Hepatocyte (in vitro differentiated cells): Measurements from ENCODE around the gene TH. TPM values are rescaled to one million over a fixed set of nuclear protein-coding genes. Genes with fewer than 3 reads are reported as not detected.

Experiments
- DNase-seq: peaks from one replicate; pipeline ENCODE4 v3.0.0-alpha.2; 2016; ENCODE audit warnings: low spot score
- H2AFZ ChIP-seq: fragments of 200-600 bp; sonication (generic); 2 replicates; pipeline ENCODE4 v1.6.0; 2016; ENCODE audit warnings: antibody characterized with exemption, mild to moderate bottlenecking
- H3K27ac ChIP-seq: fragments of 200-600 bp; sonication (generic); 2 replicates; pipeline ENCODE4 v1.5.1; 2016; ENCODE audit warnings: mild to moderate bottlenecking
- H3K27me3 ChIP-seq: fragments of 200-600 bp; sonication (generic); 2 replicates; pipeline ENCODE4 v1.6.1; 2016
- H3K36me3 ChIP-seq: fragments of 200-600 bp; sonication (generic); replicated peaks from 2 replicates; pipeline ENCODE4 v1.5.1; 2016; ENCODE audit warnings: low read depth; ENCODE audit not compliant: insufficient read depth
- H3K4me1 ChIP-seq: fragments of 200-600 bp; sonication (generic); 2 replicates; pipeline ENCODE4 v1.5.1; 2016; ENCODE audit warnings: mild to moderate bottlenecking, moderate library complexity; ENCODE audit not compliant: insufficient read depth
- H3K4me2 ChIP-seq: fragments of 200-600 bp; sonication (generic); 2 replicates; pipeline ENCODE4 v1.6.0; 2016
- H3K4me3 ChIP-seq: fragments of 200-600 bp; sonication (generic); 2 replicates; pipeline ENCODE4 v1.5.1; 2016; ENCODE audit warnings: mild to moderate bottlenecking
- H3K79me2 ChIP-seq: fragments of 200-600 bp; sonication (generic); 2 replicates; pipeline ENCODE4 v1.6.0; 2017; ENCODE audit warnings: mild to moderate bottlenecking
- H3K9me2 ChIP-seq: fragments of 200-600 bp; sonication (generic); replicated peaks from 2 replicates; pipeline ENCODE4 v1.6.0; 2017; ENCODE audit warnings: mild to moderate bottlenecking; ENCODE audit not compliant: insufficient read depth
- H3K9me3 ChIP-seq: fragments of 200-600 bp; sonication (generic); 2 replicates; pipeline ENCODE4 v1.5.1; 2016; ENCODE audit warnings: low read depth, mild to moderate bottlenecking
- H4K20me1 ChIP-seq: fragments of 200-600 bp; sonication (generic); 2 replicates; pipeline ENCODE4 v1.6.0; 2016; ENCODE audit warnings: mild to moderate bottlenecking; ENCODE audit not compliant: insufficient read depth, poor library complexity, severe bottlenecking
- CTCF ChIP-seq: fragments of 200-600 bp; sonication (generic); IDR thresholded peaks from 2 replicates; pipeline ENCODE4 v1.5.1; 2016; ENCODE audit warnings: antibody characterized with exemption, mild to moderate bottlenecking; ENCODE audit not compliant: poor library complexity
- EZH2 ChIP-seq: fragments of 200-600 bp; sonication (generic); IDR thresholded peaks from 2 replicates; pipeline ENCODE4 v1.6.1; 2016; ENCODE audit warnings: antibody characterized with exemption, mild to moderate bottlenecking, borderline replicate concordance
- EZH2phosphoT487 ChIP-seq: fragments of 200-600 bp; sonication (generic); IDR thresholded peaks from one replicate; pipeline ENCODE4 v1.6.1; 2018; ENCODE audit warnings: antibody characterized with exemption, mild to moderate bottlenecking, low read depth, moderate library complexity; ENCODE audit not compliant: unreplicated experiment, severe bottlenecking
- WGBS: methylation state at CpG from one replicate; pipeline ENCODE4 v1.1.6; 2016; ENCODE audit warnings: low lambda C conversion rate; ENCODE audit errors: missing lambda C conversion rate; 5-methylcytosine and 5-hydroxymethylcytosine counted together
- polyA plus RNA-seq: library from polyadenylated mRNA; unstranded; fragments of >200 nt; fragmentation: Nextera tagmentation; extraction: Ambion mirVana; gene quantifications from 2 replicates; pipeline ENCODE4 v1.2.1, GENCODE V29; 2016
- total RNA-seq: library from RNA; depleted of rRNA; stranded (reverse); fragments of >200 nt; gene quantifications from 2 replicates; pipeline ENCODE4 v1.2.3, GENCODE V29; 2014

The TH gene
- total and polyA plus RNA-seq, 2 experiments from 2014 or later: 2.6 to 15.3 TPM

- Histone ChIP-seq H3K79me2 (no peaks in the 10 kb centered on the region), H3K4me1 (peaks cover 13% of the 10 kb centered on the region), H3K9me3 (no peaks in the 10 kb centered on the region), H3K4me3 (no peak overlapping the region), H3K27me3 (no peaks in the 10 kb centered on the region), H2AFZ (no peak overlapping the region), H3K36me3 (no peaks in the 10 kb centered on the region), H3K9me2 (no peaks in the 10 kb centered on the region), H3K4me2 (no peak overlapping the region), H4K20me1 (no peaks in the 10 kb centered on the region), H3K27ac (no peak overlapping the region)
- 85% methylated on average over 1 of the region's 1 CpG for WGBS
- TF ChIP-seq CTCF (no peak), EZH2phosphoT487 (no peak), EZH2 (no peak)
- DNase-seq: no peak
Measured at GRCh38 chr11:2200957-2201519, 29.4 kb upstream of the TH start.

GRCh38 chr11:2200536-2200935, 28.9 kb upstream of the TH start:
- peaks cover 13% of the 10 kb centered on the region for H3K4me1 ChIP-seq
- no peak overlapping the region for H3K4me3 ChIP-seq
- no peak overlapping the region for H2AFZ ChIP-seq
- H3K27me3 ChIP-seq: no peaks in the 10 kb centered on the region
- DNase-seq: no peak
- no peaks in the 10 kb centered on the region for H3K79me2 ChIP-seq
- H3K9me3 ChIP-seq: no peaks in the 10 kb centered on the region
- no peaks in the 10 kb centered on the region for H3K9me2 ChIP-seq
- no peaks in the 10 kb centered on the region for H3K36me3 ChIP-seq
- H3K4me2 ChIP-seq: no peak overlapping the region
- no peak overlapping the region for H3K27ac ChIP-seq
- 80% methylated on average over 11 of the region's 11 CpGs for WGBS
- no peaks in the 10 kb centered on the region for H4K20me1 ChIP-seq
- TF ChIP-seq CTCF: no peak

- no peaks in the 10 kb centered on the region for H4K20me1 ChIP-seq
- no peaks in the 10 kb centered on the region for H3K27me3 ChIP-seq
- H3K27ac ChIP-seq: no peak overlapping the region
- H3K79me2 ChIP-seq: no peaks in the 10 kb centered on the region
- no peak overlapping the region for H3K4me3 ChIP-seq
- no peak overlapping the region for H2AFZ ChIP-seq
- TF ChIP-seq EZH2phosphoT487 (no peak), EZH2 (no peak), CTCF (no peak)
- WGBS: 96% methylated on average over 22 of the region's 22 CpGs
- no peaks in the 10 kb centered on the region for H3K9me2 ChIP-seq
- no peaks in the 10 kb centered on the region for H3K9me3 ChIP-seq
- H3K36me3 ChIP-seq: no peaks in the 10 kb centered on the region
- DNase-seq: no peak
- H3K4me1 ChIP-seq: peaks cover 13% of the 10 kb centered on the region
- H3K4me2 ChIP-seq: no peak overlapping the region
Measured at GRCh38 chr11:2199466-2200341, 28.1 kb upstream of the TH start.
